HFFc6 (cell line): ENCODE data around the gene KCNJ10. TPM values are rescaled to one million over a fixed set of nuclear protein-coding genes. Genes with fewer than 3 reads are reported as not detected.

Experiments used
- DNase-seq: peaks from one replicate; pipeline ENCODE4 v3.0.0-alpha.2; 2018
- H3K27ac Mint-ChIP-seq: 2 replicates; pipeline ENCODE4 v1.8.0; 2020; ENCODE audit warnings: mild to moderate bottlenecking, mixed read lengths
- H3K27me3 Mint-ChIP-seq: 2 replicates; pipeline ENCODE4 v1.8.0; 2021; ENCODE audit warnings: mild to moderate bottlenecking, moderate library complexity, mixed read lengths; ENCODE audit not compliant: insufficient read depth
- H3K36me3 Mint-ChIP-seq: 2 replicates; pipeline ENCODE4 v1.8.0; 2021; ENCODE audit warnings: low read depth, mixed read lengths
- H3K4me1 Mint-ChIP-seq: 2 replicates; pipeline ENCODE4 v1.8.0; 2020; ENCODE audit warnings: low read depth, mixed read lengths
- H3K4me3 Mint-ChIP-seq: 2 replicates; pipeline ENCODE4 v1.8.0; 2020; ENCODE audit warnings: mild to moderate bottlenecking, moderate library complexity, mixed read lengths
- H3K9me3 Mint-ChIP-seq: 2 replicates; pipeline ENCODE4 v1.8.0; 2020; ENCODE audit warnings: mild to moderate bottlenecking, mixed read lengths
- total RNA-seq, 6 experiments: library from RNA; stranded (reverse); fragmentation: NEBNext Ultra II Directional; extraction: Animal tissue kit (Norgen Biotek cat#: 25700); gene quantifications; 2 replicates in 1 of 6; 3 replicates in 5 of 6; pipeline ENCODE4 v1.2.3, GENCODE V29; 2021
- TF ChIP-seq, protein P1 (sequence below): fragments of 200-600 bp; sonication (generic); IDR thresholded peaks from 2 replicates; pipeline ENCODE4 v1.5.0; 2021; ENCODE audit warnings: antibody characterized with exemption, mild to moderate bottlenecking

KCNJ10 gene
- total RNA-seq, 6 experiments from 2014 or later: not detected

GRCh38 chr1:159986531-159986930, 83.4 kb downstream of the KCNJ10 start:
- no peak overlapping the region for H3K4me3 Mint-ChIP-seq
- H3K27me3 Mint-ChIP-seq: peaks cover 22% of the 10 kb centered on the region
- H3K4me1 Mint-ChIP-seq: peaks cover 15% of the 10 kb centered on the region
- TF ChIP-seq, protein P1, sequence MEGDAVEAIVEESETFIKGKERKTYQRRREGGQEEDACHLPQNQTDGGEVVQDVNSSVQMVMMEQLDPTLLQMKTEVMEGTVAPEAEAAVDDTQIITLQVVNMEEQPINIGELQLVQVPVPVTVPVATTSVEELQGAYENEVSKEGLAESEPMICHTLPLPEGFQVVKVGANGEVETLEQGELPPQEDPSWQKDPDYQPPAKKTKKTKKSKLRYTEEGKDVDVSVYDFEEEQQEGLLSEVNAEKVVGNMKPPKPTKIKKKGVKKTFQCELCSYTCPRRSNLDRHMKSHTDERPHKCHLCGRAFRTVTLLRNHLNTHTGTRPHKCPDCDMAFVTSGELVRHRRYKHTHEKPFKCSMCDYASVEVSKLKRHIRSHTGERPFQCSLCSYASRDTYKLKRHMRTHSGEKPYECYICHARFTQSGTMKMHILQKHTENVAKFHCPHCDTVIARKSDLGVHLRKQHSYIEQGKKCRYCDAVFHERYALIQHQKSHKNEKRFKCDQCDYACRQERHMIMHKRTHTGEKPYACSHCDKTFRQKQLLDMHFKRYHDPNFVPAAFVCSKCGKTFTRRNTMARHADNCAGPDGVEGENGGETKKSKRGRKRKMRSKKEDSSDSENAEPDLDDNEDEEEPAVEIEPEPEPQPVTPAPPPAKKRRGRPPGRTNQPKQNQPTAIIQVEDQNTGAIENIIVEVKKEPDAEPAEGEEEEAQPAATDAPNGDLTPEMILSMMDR: no peak
- no peaks in the 10 kb centered on the region; the same call in 1 of the 2 replicates for H3K36me3 Mint-ChIP-seq
- H3K27ac Mint-ChIP-seq: no peak overlapping the region
- H3K9me3 Mint-ChIP-seq: no peaks in the 10 kb centered on the region
- no peak for DNase-seq

- no peak overlapping the region for H3K4me3 Mint-ChIP-seq
Measured at GRCh38 chr1:159986093-159986492, 83.9 kb downstream of the KCNJ10 start.

DNA sequence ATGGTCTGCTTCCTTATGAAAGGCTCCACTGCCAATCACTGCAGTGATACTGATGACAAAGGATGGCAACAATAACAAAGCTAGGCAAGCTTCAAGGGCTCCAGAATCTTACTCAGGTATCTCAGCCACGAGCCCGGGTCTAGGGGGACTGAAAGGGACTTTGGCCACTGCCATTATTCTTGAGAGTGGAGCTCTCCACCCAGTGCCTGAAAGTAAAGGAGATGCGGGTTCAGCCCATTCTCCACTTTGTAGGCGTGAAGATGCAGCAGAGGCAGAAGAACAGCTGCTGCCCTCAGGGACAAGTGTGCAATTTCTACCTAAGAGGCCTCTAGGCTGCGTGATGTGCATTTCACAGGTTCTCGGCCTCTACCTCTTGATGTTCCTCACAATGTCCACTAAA, 84.5 kb downstream of the KCNJ10 start:
- Mint-ChIP-seq H3K27me3 (peaks cover 25% of the 10 kb centered on the region), H3K9me3 (no peaks in the 10 kb centered on the region), H3K4me3 (no peak overlapping the region), H3K27ac (no peak overlapping the region), H3K4me1 (peaks cover 7% of the 10 kb centered on the region; the same call in 1 of the 2 replicates), H3K36me3 (no peaks in the 10 kb centered on the region; the same call in 1 of the 2 replicates)
- DNase-seq: no peak
- TF ChIP-seq, protein P1: no peak

More at GRCh38 chr1:159986093-159986492, 83.9 kb downstream of the KCNJ10 start:
- no peak for DNase-seq
- TF ChIP-seq, protein P1: no peak
- Mint-ChIP-seq H3K9me3 (no peaks in the 10 kb centered on the region), H3K36me3 (no peaks in the 10 kb centered on the region; the same call in 1 of the 2 replicates), H3K27ac (no peak overlapping the region), H3K4me1 (peaks cover 10% of the 10 kb centered on the region), H3K27me3 (peaks cover 22% of the 10 kb centered on the region)

GRCh38 chr1:159983681-159984080, 86.3 kb downstream of the KCNJ10 start:
- Mint-ChIP-seq H3K27ac (no peak overlapping the region), H3K4me1 (peaks cover 7% of the 10 kb centered on the region; the same call in 1 of the 2 replicates), H3K9me3 (no peaks in the 10 kb centered on the region), H3K36me3 (no peaks in the 10 kb centered on the region; the same call in 1 of the 2 replicates), H3K27me3 (peaks cover 30% of the 10 kb centered on the region), H3K4me3 (no peak overlapping the region)
- DNase-seq: no peak
- TF ChIP-seq, protein P1: no peak

DNA sequence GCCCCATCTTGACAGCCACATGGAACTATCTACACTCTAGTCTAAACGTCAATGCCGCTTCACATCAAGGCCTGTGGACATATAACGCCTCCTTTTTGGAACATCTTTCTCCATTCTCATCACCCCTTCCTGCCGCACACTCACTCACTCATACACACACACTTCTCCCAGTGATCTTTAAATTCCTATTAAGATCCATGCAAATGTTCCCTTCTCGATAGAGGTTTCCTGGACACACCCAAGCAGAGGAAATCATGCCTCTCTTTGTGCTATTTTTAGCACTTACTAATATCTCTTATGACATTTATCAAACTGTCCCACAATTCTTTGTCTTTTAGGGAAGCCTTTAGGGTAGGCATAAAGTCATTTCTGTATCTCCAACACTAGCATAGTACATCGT, 87.7 kb downstream of the KCNJ10 start:
- Mint-ChIP-seq H3K36me3 (no peaks in the 10 kb centered on the region; the same call in 1 of the 2 replicates), H3K27me3 (peaks cover 36% of the 10 kb centered on the region), H3K27ac (no peak overlapping the region), H3K4me1 (peaks cover 9% of the 10 kb centered on the region; the same call in 1 of the 2 replicates), H3K9me3 (no peaks in the 10 kb centered on the region), H3K4me3 (no peak overlapping the region)
- DNase-seq: no peak
- TF ChIP-seq, protein P1: no peak
